WTC11 (cell line): ENCODE results near the gene PC. TPM values are rescaled to one million over a fixed set of nuclear protein-coding genes. Genes with fewer than 3 reads are reported as not detected.

Experiments
- ATAC-seq: fragments of 200-7000 bp; cut with Tn5 transposase; 2 replicates; pipeline ENCODE4 v1.10.0; 2021; ENCODE audit warnings: mild to moderate bottlenecking, moderate library complexity
- CTCF ChIA-PET: fragments of 300-600 bp; sonication (Branson Sonifier 250); formaldehyde crosslinking; loops from one replicate; lab custom pipeline; 2021; ENCODE audit warnings: antibody characterized with exemption; lab: Charles Lee
- POLR2A ChIA-PET: fragments of 350-600 bp; sonication (Branson Sonifier 250); formaldehyde crosslinking; loops from one replicate; lab custom pipeline; 2021; ENCODE audit warnings: antibody characterized with exemption; lab: Charles Lee
- DNase-seq: peaks from one replicate; pipeline ENCODE4 v3.0.0; 2021; ENCODE audit warnings: low spot score
- H3K27ac Mint-ChIP-seq: 2 replicates; pipeline ENCODE4 v1.8.0; 2021; ENCODE audit warnings: mixed read lengths
- H3K27me3 Mint-ChIP-seq: 2 replicates; pipeline ENCODE4 v1.8.0; 2021; ENCODE audit warnings: low read depth, mild to moderate bottlenecking, moderate library complexity, mixed read lengths
- H3K36me3 Mint-ChIP-seq: 2 replicates; pipeline ENCODE4 v1.8.0; 2021; ENCODE audit warnings: mixed read lengths
- H3K4me1 Mint-ChIP-seq: 2 replicates; pipeline ENCODE4 v1.8.0; 2022; ENCODE audit warnings: mixed read lengths
- H3K4me3 Mint-ChIP-seq: 2 replicates; pipeline ENCODE4 v1.8.0; 2021; ENCODE audit warnings: mild to moderate bottlenecking, moderate library complexity, mixed read lengths
- H3K9me3 Mint-ChIP-seq: 2 replicates; pipeline ENCODE4 v1.8.0; 2021; ENCODE audit warnings: mixed read lengths
- ATF6 ChIP-seq: sonication (generic); formaldehyde crosslinking; IDR thresholded peaks from 2 replicates; pipeline ENCODE4 v1.8.1; 2023; ENCODE audit warnings: mild to moderate bottlenecking, missing genetic modification reagents
- CREM ChIP-seq: sonication (generic); formaldehyde crosslinking; IDR thresholded peaks from 2 replicates; pipeline ENCODE4 v1.8.1; 2022; ENCODE audit warnings: mild to moderate bottlenecking, missing genetic modification reagents, moderate library complexity
- E2F4 ChIP-seq: sonication (generic); formaldehyde crosslinking; IDR thresholded peaks from 2 replicates; pipeline ENCODE4 v1.8.1; 2022; ENCODE audit warnings: low read depth, mild to moderate bottlenecking, moderate library complexity, missing genetic modification reagents, borderline replicate concordance
- FOXK1 ChIP-seq: sonication (generic); formaldehyde crosslinking; IDR thresholded peaks from 2 replicates; pipeline ENCODE4 v1.8.0; 2022; ENCODE audit warnings: mild to moderate bottlenecking, moderate library complexity, missing genetic modification reagents
- GTF2I ChIP-seq: fragments of 250-450 bp; sonication (Bioruptor Pico); conservative IDR thresholded peaks from 2 replicates; pipeline ENCODE4 v1.4.0; 2021; ENCODE audit warnings: mild to moderate bottlenecking
- PRRX2 ChIP-seq: fragments of 250-450 bp; sonication (Bioruptor Pico); IDR thresholded peaks from 2 replicates; pipeline ENCODE4 v1.8.0; 2021; ENCODE audit warnings: mild to moderate bottlenecking
- SMAD4 ChIP-seq: sonication (generic); formaldehyde crosslinking; IDR thresholded peaks from 2 replicates; pipeline ENCODE4 v1.8.0; 2022; ENCODE audit warnings: mild to moderate bottlenecking, missing genetic modification reagents
- TP53 ChIP-seq: sonication (generic); formaldehyde crosslinking; IDR thresholded peaks from 2 replicates; pipeline ENCODE4 v1.8.1; 2023; ENCODE audit warnings: mild to moderate bottlenecking, missing genetic modification reagents
- ZBTB43 ChIP-seq: sonication (generic); formaldehyde crosslinking; IDR thresholded peaks from 2 replicates; pipeline ENCODE4 v1.8.1; 2023; ENCODE audit warnings: mild to moderate bottlenecking, missing genetic modification reagents
- ZNF138 ChIP-seq: sonication (generic); formaldehyde crosslinking; conservative IDR thresholded peaks from 2 replicates; pipeline ENCODE4 v1.8.1; 2022; ENCODE audit warnings: mild to moderate bottlenecking, moderate library complexity, missing genetic modification reagents
- ZNF671 ChIP-seq: fragments of 250-450 bp; sonication (Bioruptor Pico); IDR thresholded peaks from 2 replicates; pipeline ENCODE4 v1.8.0; 2021; ENCODE audit warnings: mild to moderate bottlenecking
- total RNA-seq: library from RNA; stranded (reverse); gene quantifications from 3 replicates; pipeline ENCODE4 v1.2.3, GENCODE V29; 2021
- TF ChIP-seq, protein P1 (sequence below): sonication (generic); formaldehyde crosslinking; IDR thresholded peaks from 2 replicates; pipeline ENCODE4 v1.8.0; 2023; ENCODE audit warnings: missing genetic modification reagents, mild to moderate bottlenecking, borderline replicate concordance
- TF ChIP-seq, protein P2 (sequence below): fragments of 250-450 bp; sonication (Bioruptor Pico); IDR thresholded peaks from 2 replicates; pipeline ENCODE4 v1.8.0; 2021; ENCODE audit warnings: mild to moderate bottlenecking
- TF ChIP-seq, protein P3 (sequence below): sonication (generic); formaldehyde crosslinking; IDR thresholded peaks from 2 replicates; pipeline ENCODE4 v1.8.0; 2022; ENCODE audit warnings: mild to moderate bottlenecking, missing genetic modification reagents
- TF ChIP-seq, protein P4 (sequence below): sonication (generic); formaldehyde crosslinking; IDR thresholded peaks from 2 replicates; pipeline ENCODE4 v1.8.0; 2022; ENCODE audit warnings: mild to moderate bottlenecking, missing genetic modification reagents

PC gene
- total RNA-seq, 1 experiment from 2014 or later: 27.2 TPM

GRCh38 chr11:66820381-66820780 is 137.8 kb downstream of the PC start:
- ChIA-PET POLR2A (no interaction called here), CTCF (no interaction called here)
- no peak for DNase-seq
- Mint-ChIP-seq H3K4me3 (no peak overlapping the region), H3K27me3 (no peaks in the 10 kb centered on the region), H3K9me3 (no peaks in the 10 kb centered on the region), H3K36me3 (no peaks in the 10 kb centered on the region), H3K27ac (peak overlapping the region; percentile 23; the same call in 1 of the 2 replicates)
- ATAC-seq: no peak
- TF ChIP-seq ZNF671 (no peak), TP53 (no peak), GTF2I (CRISPR knock-in tag) (no peak), ZBTB43 (CRISPR knock-in tag) (no peak), PRRX2 (CRISPR knock-in tag) (no peak), ATF6 (CRISPR knock-in tag) (no peak), FOXK1 (no peak), E2F4 (CRISPR knock-in tag) (no peak), SMAD4 (no peak), ZNF138 (CRISPR knock-in tag) (no peak), CREM (no peak)
- TF ChIP-seq, protein P1, sequence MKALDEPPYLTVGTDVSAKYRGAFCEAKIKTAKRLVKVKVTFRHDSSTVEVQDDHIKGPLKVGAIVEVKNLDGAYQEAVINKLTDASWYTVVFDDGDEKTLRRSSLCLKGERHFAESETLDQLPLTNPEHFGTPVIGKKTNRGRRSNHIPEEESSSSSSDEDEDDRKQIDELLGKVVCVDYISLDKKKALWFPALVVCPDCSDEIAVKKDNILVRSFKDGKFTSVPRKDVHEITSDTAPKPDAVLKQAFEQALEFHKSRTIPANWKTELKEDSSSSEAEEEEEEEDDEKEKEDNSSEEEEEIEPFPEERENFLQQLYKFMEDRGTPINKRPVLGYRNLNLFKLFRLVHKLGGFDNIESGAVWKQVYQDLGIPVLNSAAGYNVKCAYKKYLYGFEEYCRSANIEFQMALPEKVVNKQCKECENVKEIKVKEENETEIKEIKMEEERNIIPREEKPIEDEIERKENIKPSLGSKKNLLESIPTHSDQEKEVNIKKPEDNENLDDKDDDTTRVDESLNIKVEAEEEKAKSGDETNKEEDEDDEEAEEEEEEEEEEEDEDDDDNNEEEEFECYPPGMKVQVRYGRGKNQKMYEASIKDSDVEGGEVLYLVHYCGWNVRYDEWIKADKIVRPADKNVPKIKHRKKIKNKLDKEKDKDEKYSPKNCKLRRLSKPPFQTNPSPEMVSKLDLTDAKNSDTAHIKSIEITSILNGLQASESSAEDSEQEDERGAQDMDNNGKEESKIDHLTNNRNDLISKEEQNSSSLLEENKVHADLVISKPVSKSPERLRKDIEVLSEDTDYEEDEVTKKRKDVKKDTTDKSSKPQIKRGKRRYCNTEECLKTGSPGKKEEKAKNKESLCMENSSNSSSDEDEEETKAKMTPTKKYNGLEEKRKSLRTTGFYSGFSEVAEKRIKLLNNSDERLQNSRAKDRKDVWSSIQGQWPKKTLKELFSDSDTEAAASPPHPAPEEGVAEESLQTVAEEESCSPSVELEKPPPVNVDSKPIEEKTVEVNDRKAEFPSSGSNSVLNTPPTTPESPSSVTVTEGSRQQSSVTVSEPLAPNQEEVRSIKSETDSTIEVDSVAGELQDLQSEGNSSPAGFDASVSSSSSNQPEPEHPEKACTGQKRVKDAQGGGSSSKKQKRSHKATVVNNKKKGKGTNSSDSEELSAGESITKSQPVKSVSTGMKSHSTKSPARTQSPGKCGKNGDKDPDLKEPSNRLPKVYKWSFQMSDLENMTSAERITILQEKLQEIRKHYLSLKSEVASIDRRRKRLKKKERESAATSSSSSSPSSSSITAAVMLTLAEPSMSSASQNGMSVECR (CRISPR knock-in tag): no peak
- TF ChIP-seq, protein P2, sequence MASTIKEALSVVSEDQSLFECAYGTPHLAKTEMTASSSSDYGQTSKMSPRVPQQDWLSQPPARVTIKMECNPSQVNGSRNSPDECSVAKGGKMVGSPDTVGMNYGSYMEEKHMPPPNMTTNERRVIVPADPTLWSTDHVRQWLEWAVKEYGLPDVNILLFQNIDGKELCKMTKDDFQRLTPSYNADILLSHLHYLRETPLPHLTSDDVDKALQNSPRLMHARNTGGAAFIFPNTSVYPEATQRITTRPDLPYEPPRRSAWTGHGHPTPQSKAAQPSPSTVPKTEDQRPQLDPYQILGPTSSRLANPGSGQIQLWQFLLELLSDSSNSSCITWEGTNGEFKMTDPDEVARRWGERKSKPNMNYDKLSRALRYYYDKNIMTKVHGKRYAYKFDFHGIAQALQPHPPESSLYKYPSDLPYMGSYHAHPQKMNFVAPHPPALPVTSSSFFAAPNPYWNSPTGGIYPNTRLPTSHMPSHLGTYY: no peak
- TF ChIP-seq, protein P3, sequence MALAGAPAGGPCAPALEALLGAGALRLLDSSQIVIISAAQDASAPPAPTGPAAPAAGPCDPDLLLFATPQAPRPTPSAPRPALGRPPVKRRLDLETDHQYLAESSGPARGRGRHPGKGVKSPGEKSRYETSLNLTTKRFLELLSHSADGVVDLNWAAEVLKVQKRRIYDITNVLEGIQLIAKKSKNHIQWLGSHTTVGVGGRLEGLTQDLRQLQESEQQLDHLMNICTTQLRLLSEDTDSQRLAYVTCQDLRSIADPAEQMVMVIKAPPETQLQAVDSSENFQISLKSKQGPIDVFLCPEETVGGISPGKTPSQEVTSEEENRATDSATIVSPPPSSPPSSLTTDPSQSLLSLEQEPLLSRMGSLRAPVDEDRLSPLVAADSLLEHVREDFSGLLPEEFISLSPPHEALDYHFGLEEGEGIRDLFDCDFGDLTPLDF (CRISPR knock-in tag): no peak
- TF ChIP-seq, protein P4, sequence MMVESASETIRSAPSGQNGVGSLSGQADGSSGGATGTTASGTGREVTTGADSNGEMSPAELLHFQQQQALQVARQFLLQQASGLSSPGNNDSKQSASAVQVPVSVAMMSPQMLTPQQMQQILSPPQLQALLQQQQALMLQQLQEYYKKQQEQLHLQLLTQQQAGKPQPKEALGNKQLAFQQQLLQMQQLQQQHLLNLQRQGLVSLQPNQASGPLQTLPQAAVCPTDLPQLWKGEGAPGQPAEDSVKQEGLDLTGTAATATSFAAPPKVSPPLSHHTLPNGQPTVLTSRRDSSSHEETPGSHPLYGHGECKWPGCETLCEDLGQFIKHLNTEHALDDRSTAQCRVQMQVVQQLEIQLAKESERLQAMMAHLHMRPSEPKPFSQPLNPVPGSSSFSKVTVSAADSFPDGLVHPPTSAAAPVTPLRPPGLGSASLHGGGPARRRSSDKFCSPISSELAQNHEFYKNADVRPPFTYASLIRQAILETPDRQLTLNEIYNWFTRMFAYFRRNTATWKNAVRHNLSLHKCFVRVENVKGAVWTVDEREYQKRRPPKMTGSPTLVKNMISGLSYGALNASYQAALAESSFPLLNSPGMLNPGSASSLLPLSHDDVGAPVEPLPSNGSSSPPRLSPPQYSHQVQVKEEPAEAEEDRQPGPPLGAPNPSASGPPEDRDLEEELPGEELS: no peak
- TF ChIP-seq, all 79 proteins: peak for 0
- H3K4me1 Mint-ChIP-seq: no peaks in the 10 kb centered on the region
